Measurements from ENCODE around the gene MCL1.

DNA sequence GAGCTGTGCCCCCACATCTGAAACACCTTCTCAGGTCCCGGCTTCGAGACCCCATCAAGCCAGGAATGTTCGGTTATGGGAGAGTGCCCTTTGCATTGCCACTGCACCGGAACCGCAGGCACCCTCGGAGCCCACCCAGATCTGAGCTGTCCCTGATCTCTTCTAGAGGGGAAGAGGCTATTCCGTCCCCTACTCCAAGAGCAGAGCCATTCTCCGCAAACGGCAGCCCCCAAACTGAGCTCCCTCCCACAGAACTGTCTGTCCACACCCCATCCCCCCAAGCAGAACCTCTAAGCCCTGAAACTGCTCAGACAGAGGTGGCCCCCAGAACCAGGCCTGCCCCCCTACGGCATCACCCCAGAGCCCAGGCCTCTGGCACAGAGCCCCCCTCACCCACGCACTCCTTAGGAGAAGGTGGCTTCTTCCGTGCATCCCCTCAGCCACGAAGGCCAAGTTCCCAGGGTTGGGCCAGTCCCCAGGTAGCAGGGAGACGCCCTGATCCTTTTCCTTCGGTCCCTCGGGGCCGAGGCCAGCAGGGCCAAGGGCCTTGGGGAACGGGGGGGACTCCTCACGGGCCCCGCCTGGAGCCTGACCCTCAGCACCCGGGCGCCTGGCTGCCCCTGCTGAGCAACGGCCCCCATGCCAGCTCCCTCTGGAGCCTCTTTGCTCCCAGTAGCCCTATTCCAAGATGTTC is 25.9 kb downstream of the MCL1 start:
- TF ChIP-seq, protein P1, sequence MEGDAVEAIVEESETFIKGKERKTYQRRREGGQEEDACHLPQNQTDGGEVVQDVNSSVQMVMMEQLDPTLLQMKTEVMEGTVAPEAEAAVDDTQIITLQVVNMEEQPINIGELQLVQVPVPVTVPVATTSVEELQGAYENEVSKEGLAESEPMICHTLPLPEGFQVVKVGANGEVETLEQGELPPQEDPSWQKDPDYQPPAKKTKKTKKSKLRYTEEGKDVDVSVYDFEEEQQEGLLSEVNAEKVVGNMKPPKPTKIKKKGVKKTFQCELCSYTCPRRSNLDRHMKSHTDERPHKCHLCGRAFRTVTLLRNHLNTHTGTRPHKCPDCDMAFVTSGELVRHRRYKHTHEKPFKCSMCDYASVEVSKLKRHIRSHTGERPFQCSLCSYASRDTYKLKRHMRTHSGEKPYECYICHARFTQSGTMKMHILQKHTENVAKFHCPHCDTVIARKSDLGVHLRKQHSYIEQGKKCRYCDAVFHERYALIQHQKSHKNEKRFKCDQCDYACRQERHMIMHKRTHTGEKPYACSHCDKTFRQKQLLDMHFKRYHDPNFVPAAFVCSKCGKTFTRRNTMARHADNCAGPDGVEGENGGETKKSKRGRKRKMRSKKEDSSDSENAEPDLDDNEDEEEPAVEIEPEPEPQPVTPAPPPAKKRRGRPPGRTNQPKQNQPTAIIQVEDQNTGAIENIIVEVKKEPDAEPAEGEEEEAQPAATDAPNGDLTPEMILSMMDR (conservative IDR thresholded peaks at IDR 0.05) = no peak
- TF ChIP-seq EZH2 (IDR thresholded peaks at IDR 0.05; ENCODE audit: low read depth) = no peak
